LNCAP (cell line): ENCODE results near the gene PTPRK.
A peak's percentile ranks its signal among the peaks of the same experiment; 100 is the strongest.

Experiments
- TF ChIP-seq, protein P1 (sequence below): fragments of 450-650 bp; IDR thresholded peaks from 2 replicates; pipeline ENCODE4 v1.5.1; 2017; ENCODE audit warnings: mild to moderate bottlenecking

The PTPRK gene

DNA sequence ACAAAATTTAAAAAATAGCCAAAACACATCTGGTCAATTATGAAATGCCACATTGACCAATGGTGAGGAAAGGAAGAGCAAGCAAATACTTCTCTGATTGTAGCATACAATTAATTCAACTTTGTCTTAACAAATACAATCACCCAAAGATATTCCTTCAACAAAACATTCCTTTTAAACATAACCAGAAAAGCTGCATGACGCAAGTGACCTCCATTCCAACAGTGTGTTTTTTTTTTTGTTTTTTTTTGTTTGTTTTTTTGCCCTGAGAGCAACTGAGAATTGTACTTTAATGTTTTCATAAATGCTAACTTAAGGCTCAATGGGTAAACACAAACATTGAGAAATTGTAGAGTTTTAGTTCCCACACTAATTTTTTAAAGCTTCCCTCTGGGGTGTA lies 184.4 kb downstream of the PTPRK start:
- TF ChIP-seq, protein P1, sequence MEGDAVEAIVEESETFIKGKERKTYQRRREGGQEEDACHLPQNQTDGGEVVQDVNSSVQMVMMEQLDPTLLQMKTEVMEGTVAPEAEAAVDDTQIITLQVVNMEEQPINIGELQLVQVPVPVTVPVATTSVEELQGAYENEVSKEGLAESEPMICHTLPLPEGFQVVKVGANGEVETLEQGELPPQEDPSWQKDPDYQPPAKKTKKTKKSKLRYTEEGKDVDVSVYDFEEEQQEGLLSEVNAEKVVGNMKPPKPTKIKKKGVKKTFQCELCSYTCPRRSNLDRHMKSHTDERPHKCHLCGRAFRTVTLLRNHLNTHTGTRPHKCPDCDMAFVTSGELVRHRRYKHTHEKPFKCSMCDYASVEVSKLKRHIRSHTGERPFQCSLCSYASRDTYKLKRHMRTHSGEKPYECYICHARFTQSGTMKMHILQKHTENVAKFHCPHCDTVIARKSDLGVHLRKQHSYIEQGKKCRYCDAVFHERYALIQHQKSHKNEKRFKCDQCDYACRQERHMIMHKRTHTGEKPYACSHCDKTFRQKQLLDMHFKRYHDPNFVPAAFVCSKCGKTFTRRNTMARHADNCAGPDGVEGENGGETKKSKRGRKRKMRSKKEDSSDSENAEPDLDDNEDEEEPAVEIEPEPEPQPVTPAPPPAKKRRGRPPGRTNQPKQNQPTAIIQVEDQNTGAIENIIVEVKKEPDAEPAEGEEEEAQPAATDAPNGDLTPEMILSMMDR: no peak

- TF ChIP-seq, protein P1: no peak
Observed at GRCh38 chr6:128333581-128334223, 186.7 kb downstream of the PTPRK start.

- TF ChIP-seq, protein P1: peak; percentile 81
Observed at GRCh38 chr6:128327890-128328289, 192.5 kb downstream of the PTPRK start.

DNA sequence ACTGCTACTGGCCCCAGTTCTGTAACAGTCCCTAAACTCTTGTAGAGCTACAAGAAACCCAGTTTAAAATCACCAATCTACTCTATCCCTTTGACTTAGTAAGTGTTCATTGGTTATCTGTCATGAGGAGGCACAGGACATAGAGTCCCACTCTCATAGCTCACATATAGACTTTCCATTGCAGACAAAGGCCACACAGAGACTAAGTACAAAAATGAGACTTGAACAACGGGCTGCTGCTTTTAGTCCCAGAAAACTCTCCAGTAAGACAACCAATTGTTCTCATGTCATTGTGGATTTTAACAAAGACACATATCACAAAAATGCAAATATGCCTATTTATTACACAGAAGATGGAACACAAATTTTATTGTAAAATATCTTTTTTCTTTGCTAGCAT lies 197.4 kb downstream of the PTPRK start:
- TF ChIP-seq, protein P1: no peak

DNA sequence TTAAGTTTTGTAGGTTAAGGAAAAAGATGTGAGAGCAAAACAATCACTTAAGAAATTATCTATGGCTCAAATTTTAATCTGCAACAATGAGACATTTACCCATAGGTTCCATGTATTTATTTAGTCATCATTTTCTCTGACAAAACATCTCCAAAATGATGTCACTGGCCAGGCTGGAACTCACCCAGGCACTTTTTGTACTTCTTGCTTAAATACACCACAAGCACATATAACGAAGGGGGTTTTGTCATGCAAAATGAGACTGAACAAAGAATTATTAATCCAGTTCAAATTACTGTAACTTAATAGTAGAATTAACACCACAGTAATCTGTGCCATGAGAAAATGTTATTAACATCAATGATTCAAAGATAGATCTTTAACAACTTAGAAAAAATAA lies 200.5 kb downstream of the PTPRK start:
- TF ChIP-seq, protein P1: no peak

DNA sequence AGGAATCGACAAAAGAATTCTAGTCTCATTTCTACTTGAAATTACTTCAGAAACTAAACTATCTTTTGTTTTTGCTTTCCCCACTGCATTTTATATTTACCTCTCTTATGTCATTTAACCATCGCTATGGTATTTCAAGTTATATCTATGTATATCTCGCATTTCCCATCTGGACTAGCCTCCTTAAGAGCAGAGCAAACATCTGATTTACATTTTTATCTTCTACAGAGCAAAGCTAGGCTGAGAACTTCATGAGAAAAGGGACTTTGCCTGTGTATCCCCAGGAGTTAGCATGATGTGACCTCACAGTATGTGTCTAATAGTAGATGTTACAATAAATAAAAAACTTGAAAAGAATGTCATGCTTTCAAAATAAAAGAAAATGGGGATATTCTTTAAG lies 201.2 kb downstream of the PTPRK start:
- TF ChIP-seq, protein P1: no peak

DNA sequence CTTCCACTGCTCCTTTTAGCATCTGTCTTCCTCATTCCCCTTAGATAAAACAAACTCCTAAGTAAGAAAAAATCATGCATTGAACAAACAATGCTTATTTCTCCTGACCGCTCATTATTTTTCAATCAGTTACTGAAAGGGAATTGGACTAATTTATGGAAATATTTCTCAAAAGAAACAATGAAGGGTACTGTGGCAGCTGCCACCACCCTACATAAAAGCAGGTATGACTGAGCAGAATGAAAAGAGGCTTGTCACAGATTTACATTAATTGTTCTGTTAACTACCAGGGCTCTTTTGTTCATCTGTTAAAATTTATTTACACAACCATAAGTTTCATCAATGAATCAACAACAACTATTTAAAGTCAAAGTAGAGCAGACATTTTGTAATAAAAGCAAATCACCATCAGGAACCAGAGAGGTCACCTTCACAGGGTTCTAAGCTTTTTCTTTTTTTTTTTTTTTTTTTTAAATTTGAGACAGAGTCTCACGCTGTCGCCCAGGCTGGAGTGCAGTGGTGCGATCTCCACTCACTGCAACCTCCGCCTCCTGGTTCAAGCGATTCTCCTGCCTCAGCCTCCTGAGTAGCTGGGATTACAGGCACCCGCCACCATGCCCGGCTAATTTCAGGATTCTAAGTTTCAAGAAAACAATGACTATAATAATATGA lies 204.0 kb downstream of the PTPRK start:
- TF ChIP-seq, protein P1: no peak

DNA sequence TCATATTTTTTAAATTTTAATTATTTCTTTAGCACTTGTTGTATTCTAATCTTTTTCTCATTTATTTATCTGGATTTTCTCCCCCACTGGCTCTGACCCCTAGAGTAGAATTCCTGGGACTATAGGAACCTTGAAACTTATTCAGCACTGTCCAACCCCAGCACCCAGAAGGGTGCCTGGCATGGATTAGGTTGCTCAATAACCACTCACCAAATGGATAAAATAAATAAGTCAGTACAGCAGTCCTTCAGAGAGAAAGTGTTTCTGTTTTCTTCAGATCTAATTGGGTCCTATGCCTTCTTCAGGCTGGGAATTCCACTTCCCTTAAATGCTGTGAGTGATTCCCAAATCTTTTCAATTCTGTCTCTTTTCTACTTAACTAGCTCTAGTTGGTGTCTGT lies 206.2 kb downstream of the PTPRK start:
- TF ChIP-seq, protein P1: no peak
